GM12801 (cell line): Measurements from ENCODE around the gene KPNB1.

Experiments
- CTCF ChIP-seq: IDR thresholded peaks from one replicate; pipeline ENCODE4 v1.5.1; 2011; ENCODE audit warnings: control low read depth; ENCODE audit not compliant: insufficient read length; ENCODE audit errors: extremely low read depth

The KPNB1 gene

GRCh38 chr17:47732399-47733046 is 82.8 kb downstream of the KPNB1 start:
- TF ChIP-seq CTCF = no peak

- no peak for TF ChIP-seq CTCF
These were observed 83.4 kb downstream of the KPNB1 start, which contains the start of gene TBX21 for GRCh38 chr17:47733047-47733673. TBX21 (plus strand) TSS chr17:47733236; CDS start chr17:47733455, 219 bp downstream.

GRCh38 chr17:47733674-47734410 is 84.1 kb downstream of the KPNB1 start:
- TF ChIP-seq CTCF = no peak

- TF ChIP-seq CTCF = no peak
These were observed 85.4 kb downstream of the KPNB1 start for GRCh38 chr17:47735139-47735464.
